Activated CD8-positive, alpha-beta memory T cell treated with anti-CD3 and anti-CD28 coated beads for 36 hours (primary cell): ENCODE data around the gene IL1RAP. TPM values are rescaled to one million over a fixed set of nuclear protein-coding genes. Genes with fewer than 3 reads are reported as not detected.

Source experiments
- CTCF ChIA-PET: fragments of 350-600 bp; sonication (Branson Sonifier 250); formaldehyde crosslinking; loops from one replicate; lab custom pipeline; 2021; ENCODE audit warnings: antibody characterized with exemption; lab: Charles Lee
- POLR2A ChIA-PET: fragments of 350-600 bp; sonication (Branson Sonifier 250); formaldehyde crosslinking; loops from one replicate; lab custom pipeline; 2021; ENCODE audit warnings: antibody characterized with exemption; lab: Charles Lee
- total RNA-seq, 2 experiments: library from RNA; stranded (reverse); gene quantifications; one replicate each; pipeline ENCODE4 v1.2.3, GENCODE V29; 2021

The IL1RAP gene
- total RNA-seq, 2 experiments from 2014 or later: 9.0 to 11.1 TPM

- ChIA-PET POLR2A (no interaction called here), CTCF (no interaction called here)
Measured at GRCh38 chr3:190593075-190593474, 79.2 kb downstream of the IL1RAP start.

- ChIA-PET CTCF (no interaction called here), POLR2A (no interaction called here)
Measured at GRCh38 chr3:190594171-190594570, 80.3 kb downstream of the IL1RAP start.

GRCh38 chr3:190595179-190595795 is 81.4 kb downstream of the IL1RAP start:
- POLR2A ChIA-PET: no interaction called here
- CTCF ChIA-PET: no interaction called here

GRCh38 chr3:190595807-190596206 is 81.9 kb downstream of the IL1RAP start:
- ChIA-PET CTCF (no interaction called here), POLR2A (no interaction called here)

- POLR2A ChIA-PET: no interaction called here
Measured at GRCh38 chr3:190596349-190597285, 82.7 kb downstream of the IL1RAP start.

GRCh38 chr3:190597291-190597690 is 83.4 kb downstream of the IL1RAP start:
- ChIA-PET POLR2A (no interaction called here), CTCF (no interaction called here)

More at GRCh38 chr3:190596349-190597285, 82.7 kb downstream of the IL1RAP start:
- CTCF ChIA-PET: no interaction called here

- CTCF ChIA-PET: no interaction called here
- POLR2A ChIA-PET: no interaction called here
Measured at GRCh38 chr3:190601622-190602021, 87.7 kb downstream of the IL1RAP start.

GRCh38 chr3:190605385-190605784 is 91.5 kb downstream of the IL1RAP start:
- ChIA-PET POLR2A (no interaction called here), CTCF (no interaction called here)

- POLR2A ChIA-PET: no interaction called here
- CTCF ChIA-PET: interaction anchor here (0.9 kb wide), 1 partner anchor 19 kb away, joined by 3 read pairs; no protein-coding TSS in a partner anchor
Measured at GRCh38 chr3:190606596-190606995, 92.7 kb downstream of the IL1RAP start.

- CTCF ChIA-PET: no interaction called here
- POLR2A ChIA-PET: no interaction called here
Measured at GRCh38 chr3:190607021-190607420, 93.1 kb downstream of the IL1RAP start.

- CTCF ChIA-PET: no interaction called here
- POLR2A ChIA-PET: no interaction called here
Measured at GRCh38 chr3:190608850-190609589, 95.1 kb downstream of the IL1RAP start.

- ChIA-PET POLR2A (no interaction called here), CTCF (no interaction called here)
Measured at GRCh38 chr3:190614226-190615059, 100.6 kb downstream of the IL1RAP start.

GRCh38 chr3:190615060-190615384 is 101.1 kb downstream of the IL1RAP start:
- ChIA-PET CTCF (no interaction called here), POLR2A (no interaction called here)

GRCh38 chr3:190615607-190616006 is 101.7 kb downstream of the IL1RAP start:
- ChIA-PET CTCF (no interaction called here), POLR2A (no interaction called here)

- ChIA-PET CTCF (no interaction called here), POLR2A (no interaction called here)
Measured at GRCh38 chr3:190616637-190617036, 102.8 kb downstream of the IL1RAP start.

- ChIA-PET POLR2A (no interaction called here), CTCF (interaction anchor here (1.0 kb wide), 1 partner anchor 43 kb away, joined by 3 read pairs; no protein-coding TSS in a partner anchor)
Measured at GRCh38 chr3:190617185-190617584, 103.3 kb downstream of the IL1RAP start.

- ChIA-PET CTCF (interaction anchor here (1.0 to 1.6 kb wide), 4 partner anchors 29 to 52 kb away, joined by 3 to 6 read pairs (median 3); no protein-coding TSS in a partner anchor), POLR2A (interaction anchor here (1.0 to 1.5 kb wide), 4 partner anchors 32 to 105 kb away, joined by 3 to 7 read pairs (median 4); partner anchors contain the start of gene IL1RAP)
Measured at GRCh38 chr3:190618330-190619030, 104.6 kb downstream of the IL1RAP start.

GRCh38 chr3:190619353-190619752 is 105.5 kb downstream of the IL1RAP start:
- ChIA-PET CTCF (interaction anchor here (1.2 to 1.5 kb wide), 2 partner anchors 30 to 53 kb away, joined by 3 read pairs; no protein-coding TSS in a partner anchor), POLR2A (interaction anchor here (1.3 to 1.5 kb wide), 2 partner anchors 53 to 106 kb away, joined by 6 to 7 read pairs; partner anchors contain the start of gene IL1RAP)
